ENCODE measurements around the gene CYP46A1. TPM values are rescaled to one million over a fixed set of nuclear protein-coding genes. Genes with fewer than 3 reads are reported as not detected.

The CYP46A1 gene
- total RNA-seq, 2 experiments from 2014 or later, result 0.26 to 0.33 TPM

GRCh38 chr14:99662846-99663245 lies 21.3 kb upstream of the CYP46A1 start:
- Mint-ChIP-seq H3K4me1 (no peaks in the 10 kb centered on the region), H3K4me3 (no peak overlapping the region), H3K9me3 (no peaks in the 10 kb centered on the region), H3K27me3 (peaks cover 36% of the 10 kb centered on the region), H3K36me3 (no peaks in the 10 kb centered on the region), H3K27ac (no peak overlapping the region)
- POLR2A ChIA-PET, result no interaction called here
- ATAC-seq (ENCODE audit: low read depth) (no peak), DNase-seq (no peak)

DNA sequence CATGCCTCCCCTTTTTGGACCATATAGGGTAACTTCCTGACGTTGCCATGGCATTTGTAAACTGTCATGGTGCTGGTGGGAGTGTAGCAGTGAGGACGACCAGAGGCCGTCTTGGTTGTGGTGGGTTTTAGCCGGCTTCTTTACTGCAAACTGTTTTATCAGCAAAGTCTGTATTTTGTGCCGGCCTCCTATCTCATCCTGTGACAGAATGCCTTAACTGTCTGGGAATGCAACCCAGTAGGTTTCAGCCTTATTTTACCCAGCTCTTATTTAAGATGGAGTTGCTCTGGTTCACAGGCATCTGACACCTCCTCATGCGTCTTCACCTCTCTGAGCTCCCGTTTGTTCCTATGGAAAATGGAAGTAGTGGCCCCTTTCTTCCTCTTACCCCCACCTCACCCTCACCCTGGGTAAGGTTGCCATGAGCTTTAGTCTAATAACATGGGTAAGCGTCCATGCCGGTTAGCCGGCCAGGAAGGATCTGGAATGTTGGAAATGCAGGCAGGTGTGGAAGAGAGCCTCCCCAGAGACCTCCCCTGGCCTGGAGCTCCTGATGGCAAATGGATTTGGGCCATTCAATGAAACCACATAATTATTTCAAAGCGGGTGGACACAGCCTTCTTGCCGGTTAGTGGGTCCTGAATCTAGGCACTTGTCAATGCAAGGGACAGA lies 20.6 kb upstream of the CYP46A1 start:
- H3K36me3 Mint-ChIP-seq, result no peaks in the 10 kb centered on the region
- H3K4me1 Mint-ChIP-seq, result no peaks in the 10 kb centered on the region
- ATAC-seq (ENCODE audit: low read depth), result no peak

DNA sequence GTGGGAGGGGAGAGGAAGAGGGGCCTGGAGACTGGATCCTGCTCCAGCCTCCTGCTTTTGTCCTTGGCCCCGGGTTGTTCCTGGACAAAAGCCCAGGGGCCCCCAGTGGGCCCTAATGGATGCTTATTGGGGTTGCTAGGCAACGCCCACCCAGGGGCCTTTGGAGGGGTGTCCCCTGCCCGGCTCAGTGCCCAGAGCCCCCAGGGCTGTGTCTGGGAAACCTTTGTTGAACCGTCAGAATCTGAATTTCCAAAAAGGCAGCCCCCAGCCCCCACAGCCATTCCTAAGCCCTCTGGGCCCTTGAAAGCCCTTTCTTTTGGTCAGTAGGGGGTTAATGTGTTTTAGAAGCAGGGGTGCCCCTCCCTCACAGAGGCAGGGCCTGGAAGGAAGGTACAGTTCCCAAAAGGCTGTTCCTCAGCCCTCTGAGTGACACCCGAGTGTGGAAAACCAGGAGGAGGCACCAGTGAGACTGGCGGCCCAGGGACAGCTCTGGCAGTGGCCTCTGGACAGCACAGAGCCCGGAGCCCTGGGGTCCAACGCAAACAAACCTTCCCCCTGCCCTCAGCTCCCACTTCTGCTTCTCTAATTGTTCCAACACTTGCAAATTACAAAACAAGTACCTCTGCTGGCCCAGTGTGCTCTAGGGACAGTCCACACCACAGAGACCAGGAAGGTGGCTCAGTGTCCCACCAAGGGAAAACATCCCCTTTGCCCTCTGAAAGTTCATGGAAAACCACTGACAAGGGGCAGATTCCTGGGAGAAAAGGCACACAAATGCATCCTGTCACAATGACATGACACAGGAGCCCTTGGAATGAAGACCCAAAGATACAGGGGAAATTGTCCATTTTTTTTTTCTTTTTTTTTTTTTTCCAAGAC lies 19.8 kb upstream of the CYP46A1 start:
- ATAC-seq (ENCODE audit: low read depth) (no peak), DNase-seq (no peak)
- Mint-ChIP-seq H3K4me1 (no peaks in the 10 kb centered on the region), H3K36me3 (no peaks in the 10 kb centered on the region), H3K4me3 (no peak overlapping the region), H3K27me3 (peaks cover 24% of the 10 kb centered on the region), H3K9me3 (no peaks in the 10 kb centered on the region), H3K27ac (no peak overlapping the region)
- POLR2A ChIA-PET, result no interaction called here

More for the DNA sequence above, 20.6 kb upstream of the CYP46A1 start:
- no peak for DNase-seq
- Mint-ChIP-seq H3K4me3 (no peak overlapping the region), H3K9me3 (no peaks in the 10 kb centered on the region), H3K27ac (no peak overlapping the region), H3K27me3 (peaks cover 29% of the 10 kb centered on the region)
- POLR2A ChIA-PET, result no interaction called here

GRCh38 chr14:99664937-99665273 lies 19.2 kb upstream of the CYP46A1 start:
- H3K9me3 Mint-ChIP-seq, result no peaks in the 10 kb centered on the region
- no peak for DNase-seq
- peaks cover 24% of the 10 kb centered on the region for H3K27me3 Mint-ChIP-seq
- H3K4me3 Mint-ChIP-seq, result no peak overlapping the region
- no peaks in the 10 kb centered on the region for H3K4me1 Mint-ChIP-seq
- no peak for ATAC-seq (ENCODE audit: low read depth)
- no peak overlapping the region for H3K27ac Mint-ChIP-seq
- POLR2A ChIA-PET, result interaction anchor here (0.6 kb wide), 1 partner anchor 239 kb away, joined by 3 read pairs; no protein-coding TSS in a partner anchor
- H3K36me3 Mint-ChIP-seq, result no peaks in the 10 kb centered on the region

- Mint-ChIP-seq H3K27me3 (peaks cover 7% of the 10 kb centered on the region), H3K4me1 (no peaks in the 10 kb centered on the region), H3K36me3 (no peaks in the 10 kb centered on the region), H3K27ac (no peak overlapping the region), H3K4me3 (no peak overlapping the region), H3K9me3 (no peaks in the 10 kb centered on the region)
- DNase-seq, result no peak
- no peak for ATAC-seq (ENCODE audit: low read depth)
- POLR2A ChIA-PET, result no interaction called here
These were observed 17.6 kb upstream of the CYP46A1 start for GRCh38 chr14:99666533-99666932.

GRCh38 chr14:99667045-99667444 lies 17.1 kb upstream of the CYP46A1 start:
- ATAC-seq (ENCODE audit: low read depth) (no peak), DNase-seq (no peak)
- POLR2A ChIA-PET, result no interaction called here
- H3K27ac Mint-ChIP-seq, result no peak overlapping the region
- H3K4me3 Mint-ChIP-seq, result no peak overlapping the region
- H3K27me3 Mint-ChIP-seq, result peaks cover 4% of the 10 kb centered on the region
- no peaks in the 10 kb centered on the region for H3K9me3 Mint-ChIP-seq
- H3K36me3 Mint-ChIP-seq, result no peaks in the 10 kb centered on the region
- H3K4me1 Mint-ChIP-seq, result no peaks in the 10 kb centered on the region

GRCh38 chr14:99667821-99668220 lies 16.3 kb upstream of the CYP46A1 start:
- DNase-seq (no peak), ATAC-seq (ENCODE audit: low read depth) (no peak)
- H3K9me3 Mint-ChIP-seq, result no peaks in the 10 kb centered on the region
- H3K4me3 Mint-ChIP-seq, result no peak overlapping the region
- H3K27ac Mint-ChIP-seq, result no peak overlapping the region
- no peaks in the 10 kb centered on the region for H3K4me1 Mint-ChIP-seq
- POLR2A ChIA-PET, result no interaction called here
- H3K36me3 Mint-ChIP-seq, result no peaks in the 10 kb centered on the region
- H3K27me3 Mint-ChIP-seq, result peaks cover 4% of the 10 kb centered on the region

DNA sequence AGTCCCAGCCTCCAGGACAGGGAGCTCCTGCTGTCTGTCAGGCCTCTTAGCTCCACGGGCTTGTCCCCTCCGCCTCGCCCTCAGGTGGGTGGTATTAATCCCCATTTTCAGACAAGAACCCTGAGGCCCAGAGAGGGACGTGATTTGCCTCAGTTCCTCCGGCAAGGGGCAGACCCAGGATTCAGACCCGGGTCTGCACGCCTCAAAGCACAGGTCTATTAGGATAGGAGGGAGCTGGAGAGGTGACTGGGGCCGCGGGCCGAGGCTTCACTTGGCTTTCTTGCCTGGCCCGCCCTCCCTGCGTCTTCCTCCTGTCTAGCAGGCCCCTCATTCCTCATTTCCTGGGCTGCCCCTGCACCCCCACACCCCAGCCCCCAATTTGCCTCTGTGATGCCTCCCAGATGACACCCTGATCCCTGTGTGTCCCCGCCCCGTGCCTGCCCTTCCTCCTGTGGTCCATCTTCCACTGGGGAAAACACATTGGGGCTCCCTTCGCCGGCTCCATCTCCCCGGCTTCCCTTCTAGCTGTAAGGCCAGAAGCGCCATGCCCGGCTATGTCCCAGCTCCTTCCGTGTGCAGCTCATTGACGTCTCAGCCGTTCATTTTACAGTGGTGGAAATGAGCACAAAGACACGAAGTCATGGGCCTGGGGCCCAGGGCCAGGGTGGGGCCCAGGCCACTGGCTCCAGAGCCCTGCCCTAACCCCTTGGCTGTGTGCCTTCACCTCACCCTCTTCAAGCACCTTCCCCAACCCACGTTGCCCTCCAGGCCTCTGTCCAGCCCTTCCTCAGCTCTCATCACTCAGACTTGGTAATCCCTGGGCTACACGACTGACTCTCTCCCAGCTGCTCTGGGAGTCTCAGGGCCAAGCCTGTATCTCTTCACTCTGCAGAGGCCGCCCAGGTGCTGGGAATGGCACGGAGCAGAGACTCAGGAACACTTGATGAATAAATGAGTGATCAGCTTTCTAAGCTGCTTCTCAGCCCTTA lies 15.5 kb upstream of the CYP46A1 start:
- POLR2A ChIA-PET, result no interaction called here
- Mint-ChIP-seq H3K4me1 (no peaks in the 10 kb centered on the region), H3K27ac (no peak overlapping the region), H3K27me3 (peaks cover 2% of the 10 kb centered on the region), H3K36me3 (no peaks in the 10 kb centered on the region), H3K4me3 (no peak overlapping the region), H3K9me3 (no peaks in the 10 kb centered on the region)
- DNase-seq, result no peak
- no peak for ATAC-seq (ENCODE audit: low read depth)

- ATAC-seq (ENCODE audit: low read depth) (no peak), DNase-seq (no peak)
- H3K9me3 Mint-ChIP-seq, result no peaks in the 10 kb centered on the region
- no peaks in the 10 kb centered on the region for H3K4me1 Mint-ChIP-seq
- H3K36me3 Mint-ChIP-seq, result no peaks in the 10 kb centered on the region
- peaks cover 2% of the 10 kb centered on the region for H3K27me3 Mint-ChIP-seq
- no peak overlapping the region for H3K27ac Mint-ChIP-seq
- POLR2A ChIA-PET, result no interaction called here
- no peak overlapping the region for H3K4me3 Mint-ChIP-seq
These were observed 13.5 kb upstream of the CYP46A1 start for GRCh38 chr14:99670361-99671234.

DNA sequence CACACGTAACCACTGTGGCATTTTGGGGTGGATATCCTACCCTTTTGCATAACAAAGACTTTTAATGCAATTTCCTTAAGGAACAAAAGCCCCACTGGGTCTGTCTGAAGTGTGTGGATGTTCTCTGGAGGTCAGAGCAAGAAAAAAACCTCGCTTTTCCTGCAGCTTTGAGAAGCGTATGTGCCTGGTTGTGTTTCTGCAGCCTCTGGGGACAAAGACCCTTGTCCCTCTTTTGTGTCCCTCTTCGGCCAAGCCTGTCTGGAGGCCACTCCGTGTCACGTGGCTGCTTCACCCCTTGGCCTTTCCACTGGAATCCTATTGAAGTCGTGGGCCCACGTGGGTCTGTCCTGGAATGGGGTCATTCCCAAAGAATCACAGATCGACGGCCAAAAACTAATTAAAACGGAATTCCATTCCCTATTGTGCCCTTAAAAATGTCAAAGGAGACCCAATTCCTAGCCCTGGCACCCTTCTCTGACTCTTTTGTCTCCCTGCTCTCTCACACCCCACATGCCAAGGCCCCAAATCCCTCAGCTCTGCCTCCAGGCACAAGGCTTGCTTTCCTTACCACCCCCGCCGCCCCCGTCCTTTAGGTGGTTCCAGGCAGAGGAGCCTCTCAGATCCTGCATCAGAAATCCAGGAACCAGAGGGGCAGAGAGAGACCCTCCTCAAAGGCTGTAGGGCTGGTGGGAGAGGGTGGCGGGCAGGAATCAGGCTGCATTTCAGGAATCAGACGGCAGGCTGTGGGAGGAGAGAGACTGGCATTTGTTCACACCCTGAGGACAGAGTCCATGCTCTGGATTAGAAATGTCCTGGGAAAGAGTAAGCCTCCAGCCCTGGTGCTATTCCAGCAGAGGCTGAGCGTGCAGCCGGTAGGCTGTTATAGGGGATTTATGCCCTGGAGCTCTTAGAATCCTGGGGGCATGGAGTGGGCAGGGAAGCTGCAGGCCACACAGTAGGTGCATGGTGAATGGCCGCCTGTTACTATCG lies 12.6 kb upstream of the CYP46A1 start:
- H3K36me3 Mint-ChIP-seq, result no peaks in the 10 kb centered on the region
- POLR2A ChIA-PET, result no interaction called here
- H3K27me3 Mint-ChIP-seq, result peaks cover 2% of the 10 kb centered on the region
- H3K4me3 Mint-ChIP-seq, result no peak overlapping the region
- peaks cover under 1% of the 10 kb centered on the region for H3K4me1 Mint-ChIP-seq
- DNase-seq (no peak), ATAC-seq (ENCODE audit: low read depth) (no peak)
- no peaks in the 10 kb centered on the region for H3K9me3 Mint-ChIP-seq
- H3K27ac Mint-ChIP-seq, result no peak overlapping the region

DNA sequence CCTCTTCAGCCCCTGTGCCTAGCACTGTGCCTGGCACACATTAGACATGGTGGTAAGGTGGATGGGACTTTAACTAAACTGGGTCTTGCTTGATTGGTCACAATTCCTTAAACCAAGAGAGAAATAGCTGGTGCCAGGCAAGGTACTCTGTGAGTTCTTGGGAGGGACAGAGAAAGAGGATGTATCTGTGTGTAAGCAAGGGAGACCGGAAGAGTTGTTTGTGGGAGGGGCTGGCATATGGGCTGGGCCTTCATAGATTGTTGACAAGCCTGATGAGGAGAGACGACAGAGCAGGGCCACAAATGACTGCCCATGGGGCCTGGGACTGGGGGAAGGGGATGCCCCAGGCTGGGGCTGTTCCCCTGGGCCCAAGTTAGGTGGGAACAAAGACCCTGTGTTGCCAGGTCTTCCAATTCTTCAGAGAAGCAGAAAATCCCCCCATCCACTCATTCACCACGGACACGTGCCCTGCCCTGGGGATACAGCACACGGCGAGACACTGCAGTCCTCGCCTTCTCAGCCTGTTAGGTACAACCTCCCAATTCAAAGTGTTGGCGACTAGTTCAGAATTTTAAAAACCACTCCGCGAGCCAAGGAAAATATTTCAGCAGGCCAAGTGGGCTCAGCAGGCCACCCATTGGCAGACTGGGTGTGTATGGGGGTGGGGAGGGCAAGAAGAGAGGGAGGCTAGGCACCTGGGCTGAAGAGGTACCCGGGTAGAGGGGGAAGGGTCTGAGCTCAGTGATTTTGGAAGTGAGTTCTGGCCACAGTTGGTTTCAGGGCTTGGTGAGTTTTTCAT lies 11.4 kb upstream of the CYP46A1 start:
- no peaks in the 10 kb centered on the region for H3K9me3 Mint-ChIP-seq
- DNase-seq (no peak), ATAC-seq (ENCODE audit: low read depth) (peak; percentile 85)
- peak overlapping the region; percentile 28 for H3K27ac Mint-ChIP-seq
- POLR2A ChIA-PET, result interaction anchor here (0.7 kb wide), 1 partner anchor 11 kb away, joined by 3 read pairs; the partner anchor contains the start of gene CYP46A1
- H3K27me3 Mint-ChIP-seq, result peaks cover 2% of the 10 kb centered on the region
- peaks cover 3% of the 10 kb centered on the region for H3K4me1 Mint-ChIP-seq
- no peak overlapping the region for H3K4me3 Mint-ChIP-seq
- H3K36me3 Mint-ChIP-seq, result no peaks in the 10 kb centered on the region
